IMR-90 (cell line): ENCODE measurements around the gene RARRES1. TPM values are rescaled to one million over a fixed set of nuclear protein-coding genes. Genes with fewer than 3 reads are reported as not detected.

Source experiments
- ATAC-seq: fragments of 200-7000 bp; cut with Tn5 transposase; 2 replicates; pipeline ENCODE4 v1.9.1; 2020; ENCODE audit warnings: low read depth, mild to moderate bottlenecking, moderate library complexity
- BruUV-seq: library from RNA; stranded (reverse); fragments of 400-500 nt; replicated peaks from 2 replicates; lab custom pipeline; 2021; lab: Mats Ljungman, UMichigan
- CTCF ChIA-PET: fragments of 300-600 bp; formaldehyde crosslinking; extraction: SDS; loops from one replicate; lab custom pipeline; 2021; ENCODE audit warnings: antibody characterized with exemption; lab: Yijun Ruan, JAX
- POLR2A ChIA-PET: fragments of 300-600 bp; sonication (Branson Sonifier 250); formaldehyde crosslinking; loops from one replicate; lab custom pipeline; 2022; ENCODE audit warnings: antibody characterized with exemption; ENCODE audit not compliant: unreplicated experiment; lab: Charles Lee
- DNase-seq: peaks from one replicate; pipeline ENCODE4 v3.0.0; 2013
- H2AFZ ChIP-seq: replicated peaks from 2 replicates; pipeline ENCODE3; 2013; ENCODE audit warnings: low read length, mild to moderate bottlenecking; ENCODE audit not compliant: poor library complexity
- H2AK5ac ChIP-seq: 2 replicates; pipeline ENCODE4 v1.6.1; 2013; ENCODE audit warnings: low read depth, low read length, inconsistent platforms
- H2AK9ac ChIP-seq: replicated peaks from 2 replicates; pipeline ENCODE3; 2013; ENCODE audit warnings: mild to moderate bottlenecking, low read depth, low read length, moderate library complexity; ENCODE audit not compliant: poor library complexity
- H2BK120ac ChIP-seq: 2 replicates; pipeline ENCODE4 v1.6.1; 2013; ENCODE audit warnings: low read depth, low read length, inconsistent platforms
- H2BK15ac ChIP-seq: 3 replicates; pipeline ENCODE4 v1.6.1; 2013; ENCODE audit warnings: low read depth, low read length, inconsistent platforms
- H2BK20ac ChIP-seq: 2 replicates; pipeline ENCODE4 v1.6.1; 2013; ENCODE audit warnings: low read depth, mild to moderate bottlenecking, inconsistent platforms, low read length, moderate library complexity
- H2BK5ac ChIP-seq: 2 replicates; pipeline ENCODE4 v1.6.1; 2013; ENCODE audit warnings: mild to moderate bottlenecking, low read depth, low read length, inconsistent platforms; ENCODE audit not compliant: poor library complexity, severe bottlenecking
- H3K14ac ChIP-seq: replicated peaks from 2 replicates; pipeline ENCODE4 v1.6.1; 2013; ENCODE audit warnings: low read depth, low read length, inconsistent platforms
- H3K18ac ChIP-seq: 2 replicates; pipeline ENCODE4 v1.6.1; 2013; ENCODE audit warnings: low read depth, low read length, control low read depth
- H3K23ac ChIP-seq: 2 replicates; pipeline ENCODE4 v1.6.1; 2013; ENCODE audit warnings: low read depth, low read length, inconsistent platforms
- H3K27ac ChIP-seq: 2 replicates; pipeline ENCODE4 v1.5.1; 2013; ENCODE audit warnings: mild to moderate bottlenecking, control low read depth, low read length; ENCODE audit not compliant: insufficient read depth
- H3K27me3 ChIP-seq: 2 replicates; pipeline ENCODE4 v1.6.1; 2013; ENCODE audit warnings: low read length; ENCODE audit not compliant: control insufficient read depth, insufficient read depth
- H3K36me3 ChIP-seq: 2 replicates; pipeline ENCODE4 v1.6.1; 2013; ENCODE audit warnings: low read length, mixed read lengths; ENCODE audit not compliant: control insufficient read depth, insufficient read depth
- H3K4ac ChIP-seq: 2 replicates; pipeline ENCODE4 v1.6.1; 2013; ENCODE audit warnings: low read depth, low read length, inconsistent platforms
- H3K4me1 ChIP-seq: 2 replicates; pipeline ENCODE4 v1.6.1; 2013; ENCODE audit warnings: low read length, mixed read lengths; ENCODE audit not compliant: control insufficient read depth, insufficient read depth
- H3K4me2 ChIP-seq: 2 replicates; pipeline ENCODE4 v1.6.1; 2013; ENCODE audit warnings: low read depth, mild to moderate bottlenecking, control low read depth, low read length, moderate library complexity
- H3K4me3 ChIP-seq: 2 replicates; pipeline ENCODE4 v1.5.1; 2013; ENCODE audit warnings: low read depth, mild to moderate bottlenecking, control low read depth, low read length, moderate library complexity; ENCODE audit not compliant: insufficient read depth
- H3K56ac ChIP-seq: 2 replicates; pipeline ENCODE4 v1.6.1; 2013; ENCODE audit warnings: low read length, inconsistent platforms; ENCODE audit not compliant: insufficient read depth; ENCODE audit errors: extremely low read depth
- H3K79me1 ChIP-seq, 2 experiments: 2 replicates each; pipeline ENCODE4 v1.6.1; 2013; ENCODE audit warnings: low read length in 2 of 2, inconsistent platforms in 1 of 2, low read depth in 1 of 2
- H3K9ac ChIP-seq: 2 replicates; pipeline ENCODE4 v1.6.1; 2013; ENCODE audit warnings: low read depth, low read length, control low read depth
- H3K9me1 ChIP-seq: 2 replicates; pipeline ENCODE4 v1.6.1; 2013; ENCODE audit warnings: low read length, inconsistent platforms; ENCODE audit not compliant: insufficient read depth
- H3K9me3 ChIP-seq: 2 replicates; pipeline ENCODE4 v1.6.1; 2013; ENCODE audit warnings: low read length; ENCODE audit not compliant: control insufficient read depth, insufficient read depth
- H4K20me1 ChIP-seq: 2 replicates; pipeline ENCODE4 v1.6.1; 2013; ENCODE audit warnings: low read length, inconsistent platforms; ENCODE audit not compliant: insufficient read depth
- H4K5ac ChIP-seq: 2 replicates; pipeline ENCODE4 v1.6.1; 2013; ENCODE audit warnings: mild to moderate bottlenecking, low read depth, low read length, control low read depth
- H4K8ac ChIP-seq, 2 experiments: 2 replicates each; pipeline ENCODE4 v1.6.1; 2013; ENCODE audit warnings: low read depth in 2 of 2, low read length in 2 of 2, control low read depth in 1 of 2, inconsistent platforms in 1 of 2
- H4K91ac ChIP-seq: 2 replicates; pipeline ENCODE4 v1.6.1; 2013; ENCODE audit warnings: low read depth, low read length, inconsistent platforms; ENCODE audit not compliant: insufficient read depth
- BHLHE40 ChIP-seq: fragments of 150-350 bp; IDR thresholded peaks from 2 replicates; pipeline ENCODE4 v1.6.1; 2016; ENCODE audit warnings: mild to moderate bottlenecking, low read depth, low read length
- CEBPB ChIP-seq: IDR thresholded peaks from 2 replicates; pipeline ENCODE4 v1.6.1; 2012; ENCODE audit warnings: low read depth, low read length, improper control_type of control experiment
- ELK1 ChIP-seq: fragments of 150-350 bp; IDR thresholded peaks from 2 replicates; pipeline ENCODE4 v1.6.1; 2016; ENCODE audit warnings: low read depth, mild to moderate bottlenecking, low read length, moderate library complexity, borderline replicate concordance
- MAZ ChIP-seq: IDR thresholded peaks from 2 replicates; pipeline ENCODE4 v1.6.1; 2012; ENCODE audit warnings: low read depth, mild to moderate bottlenecking, low read length, improper control_type of control experiment, moderate library complexity, borderline replicate concordance
- MXI1 ChIP-seq: IDR thresholded peaks from 2 replicates; pipeline ENCODE4 v1.6.1; 2012; ENCODE audit warnings: low read depth, mild to moderate bottlenecking, low read length, moderate library complexity, borderline replicate concordance
- NFE2L2 ChIP-seq: fragments of 150-350 bp; IDR thresholded peaks from 2 replicates; pipeline ENCODE4 v1.6.1; 2016; ENCODE audit warnings: low read depth, mild to moderate bottlenecking, low read length
- POLR2A ChIP-seq: IDR thresholded peaks from 2 replicates; pipeline ENCODE4 v1.6.1; 2012; ENCODE audit warnings: mild to moderate bottlenecking, low read depth, low read length
- RAD21 ChIP-seq: IDR thresholded peaks from 2 replicates; pipeline ENCODE4 v1.6.1; 2012; ENCODE audit warnings: low read length, improper control_type of control experiment
- RCOR1 ChIP-seq: IDR thresholded peaks from 2 replicates; pipeline ENCODE4 v1.6.1; 2012; ENCODE audit warnings: mild to moderate bottlenecking, low read length, improper control_type of control experiment; ENCODE audit not compliant: insufficient replicate concordance
- RFX5 ChIP-seq: IDR thresholded peaks from 2 replicates; pipeline ENCODE4 v1.8.0; 2012; ENCODE audit warnings: low read depth, mild to moderate bottlenecking, low read length, moderate library complexity
- SMC3 ChIP-seq: fragments of 150-350 bp; IDR thresholded peaks from 2 replicates; pipeline ENCODE4 v1.6.1; 2016; ENCODE audit warnings: low read depth, mild to moderate bottlenecking, antibody characterized with exemption, low read length, moderate library complexity
- WGBS, 2 experiments: methylation state at CpG; one replicate each; pipeline versions ENCODE4 v1.1.5 to v1.1.7; 2013; ENCODE audit warnings: missing lambda C conversion rate in 2 of 2; ENCODE audit not compliant: insufficient read length in 1 of 2; ENCODE audit errors: extremely low coverage in 2 of 2; 5-methylcytosine and 5-hydroxymethylcytosine counted together
- dilution Hi-C: fragments of 300-500 bp; cut with HindIII; formaldehyde crosslinking; loops from one replicate; pipeline ENCODE4 v1.14.3; 2018; ENCODE audit warnings: low sequenced_read_pairs; ENCODE audit not compliant: unreplicated experiment
- in situ Hi-C: fragments of 300-500 bp; cut with MboI; formaldehyde crosslinking; loops from 3 replicates; pipeline ENCODE4 v1.14.3; 2019; ENCODE audit warnings: low sequenced_read_pairs, inconsistent platforms, mixed read lengths
- intact Hi-C: fragments of 100-400 bp; cut with micrococcal nuclease; formaldehyde crosslinking; loops from 2 replicates; pipeline ENCODE4 v1.10.0; 2022
- polyA plus RNA-seq, 3 experiments: library from polyadenylated mRNA; depleted of rRNA; stranded (reverse); fragments of >200 nt; gene quantifications; 2 replicates each; pipeline ENCODE4 v1.2.3, GENCODE V29; 2012; ENCODE audit warnings: low replicate concordance in 1 of 3
- total RNA-seq: library from RNA; depleted of rRNA; stranded (reverse); fragments of >200 nt; gene quantifications from 2 replicates; pipeline ENCODE4 v1.2.3, GENCODE V29; 2012
- TF ChIP-seq, protein P1 (sequence below): conservative IDR thresholded peaks from 2 replicates; pipeline ENCODE4 v1.5.1; 2012; ENCODE audit warnings: mild to moderate bottlenecking, low read depth, low read length, improper control_type of control experiment
- TF ChIP-seq, protein P2 (sequence below): fragments of 150-350 bp; IDR thresholded peaks from 2 replicates; pipeline ENCODE4 v1.6.1; 2017; ENCODE audit warnings: mild to moderate bottlenecking, antibody characterized with exemption, low read length, low read depth

The RARRES1 gene
- total and polyA plus RNA-seq, 2 of the 4 experiments (the other 2 are of a cell fraction): 0.90 to 3.0 TPM

GRCh38 chr3:158712443-158712842, 19.8 kb downstream of the RARRES1 start:
- H4K8ac ChIP-seq: peak overlapping the region; percentile 64 to 68; a peak in 2 of 4 replicates
- H3K4ac ChIP-seq: no peak overlapping the region; the same call in 1 of the 2 replicates
- 0 out of 3 replicates have a peak overlapping the region, but pooled peaks have one; percentile 30 for H2BK15ac ChIP-seq
- no peaks in the 10 kb centered on the region for H3K9me3 ChIP-seq
- H3K23ac ChIP-seq: no peak overlapping the region
- dilution Hi-C loops: no loop called here
- H2BK120ac ChIP-seq: peak overlapping the region; percentile 33
- peak overlapping the region; percentile 81 for H4K91ac ChIP-seq
- no CpG with 5 or more reads among the region's 1 CpG for WGBS, 2 experiments
- H2AK9ac ChIP-seq: no peak overlapping the region
- in situ Hi-C loops: loop anchor here (25.0 kb wide), 1 partner anchor 1550 kb away; the partner anchor contains the start of gene CCNL1
- ATAC-seq (no peak), DNase-seq (no peak)
- H3K9ac ChIP-seq: no peak overlapping the region
- H4K5ac ChIP-seq: peak overlapping the region; percentile 38; the same call in 1 of the 2 replicates
- H2BK5ac ChIP-seq: peak overlapping the region; percentile 82
- no peaks in the 10 kb centered on the region for H4K20me1 ChIP-seq
- ChIA-PET POLR2A (no interaction called here), CTCF (interaction anchor here (0.6 to 1.8 kb wide), 2 partner anchors 15 to 77 kb away, joined by 3 to 6 read pairs; no protein-coding TSS in a partner anchor)
- H2AFZ ChIP-seq: no peak overlapping the region
- no peak overlapping the region for H3K4me2 ChIP-seq
- H3K56ac ChIP-seq: no peak overlapping the region
- no TSS peak for BruUV-seq
- TF ChIP-seq RFX5: no peak
- TF ChIP-seq RCOR1: no peak
- no peak for TF ChIP-seq RAD21
- TF ChIP-seq POLR2A: no peak
- no peak for TF ChIP-seq CEBPB
- TF ChIP-seq ELK1: no peak
- TF ChIP-seq SMC3: no peak
- no peak for TF ChIP-seq MXI1
- TF ChIP-seq BHLHE40: no peak
- TF ChIP-seq, protein P1, sequence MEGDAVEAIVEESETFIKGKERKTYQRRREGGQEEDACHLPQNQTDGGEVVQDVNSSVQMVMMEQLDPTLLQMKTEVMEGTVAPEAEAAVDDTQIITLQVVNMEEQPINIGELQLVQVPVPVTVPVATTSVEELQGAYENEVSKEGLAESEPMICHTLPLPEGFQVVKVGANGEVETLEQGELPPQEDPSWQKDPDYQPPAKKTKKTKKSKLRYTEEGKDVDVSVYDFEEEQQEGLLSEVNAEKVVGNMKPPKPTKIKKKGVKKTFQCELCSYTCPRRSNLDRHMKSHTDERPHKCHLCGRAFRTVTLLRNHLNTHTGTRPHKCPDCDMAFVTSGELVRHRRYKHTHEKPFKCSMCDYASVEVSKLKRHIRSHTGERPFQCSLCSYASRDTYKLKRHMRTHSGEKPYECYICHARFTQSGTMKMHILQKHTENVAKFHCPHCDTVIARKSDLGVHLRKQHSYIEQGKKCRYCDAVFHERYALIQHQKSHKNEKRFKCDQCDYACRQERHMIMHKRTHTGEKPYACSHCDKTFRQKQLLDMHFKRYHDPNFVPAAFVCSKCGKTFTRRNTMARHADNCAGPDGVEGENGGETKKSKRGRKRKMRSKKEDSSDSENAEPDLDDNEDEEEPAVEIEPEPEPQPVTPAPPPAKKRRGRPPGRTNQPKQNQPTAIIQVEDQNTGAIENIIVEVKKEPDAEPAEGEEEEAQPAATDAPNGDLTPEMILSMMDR: no peak
- TF ChIP-seq NFE2L2: no peak
- TF ChIP-seq MAZ: no peak
- TF ChIP-seq, protein P2, sequence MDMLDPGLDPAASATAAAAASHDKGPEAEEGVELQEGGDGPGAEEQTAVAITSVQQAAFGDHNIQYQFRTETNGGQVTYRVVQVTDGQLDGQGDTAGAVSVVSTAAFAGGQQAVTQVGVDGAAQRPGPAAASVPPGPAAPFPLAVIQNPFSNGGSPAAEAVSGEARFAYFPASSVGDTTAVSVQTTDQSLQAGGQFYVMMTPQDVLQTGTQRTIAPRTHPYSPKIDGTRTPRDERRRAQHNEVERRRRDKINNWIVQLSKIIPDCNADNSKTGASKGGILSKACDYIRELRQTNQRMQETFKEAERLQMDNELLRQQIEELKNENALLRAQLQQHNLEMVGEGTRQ: no peak
- intact Hi-C loops: no loop called here
- peaks cover 29% of the 10 kb centered on the region for H3K9me1 ChIP-seq
- peak overlapping the region; percentile 94 for H3K18ac ChIP-seq
- H3K36me3 ChIP-seq: 0 out of 2 replicates have a peak, but pooled peaks cover 2% of the 10 kb centered on the region
- H2AK5ac ChIP-seq: no peak overlapping the region
- no peak overlapping the region for H3K4me3 ChIP-seq
- peak overlapping the region; percentile 31; the same call in 1 of the 2 replicates for H3K27ac ChIP-seq
- peak overlapping the region; percentile 18; the same call in 1 of the 2 replicates for H3K14ac ChIP-seq
- H2BK20ac ChIP-seq: no peak overlapping the region; the same call in 1 of the 2 replicates
- peaks cover 27% of the 10 kb centered on the region for H3K4me1 ChIP-seq
- H3K79me1 ChIP-seq: peaks cover 8 to 22% of the 10 kb centered on the region in 2 experiments
- no peaks in the 10 kb centered on the region for H3K27me3 ChIP-seq
